ENCODE results near the gene HTRA3. TPM values are rescaled to one million over a fixed set of nuclear protein-coding genes. Genes with fewer than 3 reads are reported as not detected.

HTRA3 gene
- polyA plus RNA-seq, 1 donor: 15.5 TPM

DNA sequence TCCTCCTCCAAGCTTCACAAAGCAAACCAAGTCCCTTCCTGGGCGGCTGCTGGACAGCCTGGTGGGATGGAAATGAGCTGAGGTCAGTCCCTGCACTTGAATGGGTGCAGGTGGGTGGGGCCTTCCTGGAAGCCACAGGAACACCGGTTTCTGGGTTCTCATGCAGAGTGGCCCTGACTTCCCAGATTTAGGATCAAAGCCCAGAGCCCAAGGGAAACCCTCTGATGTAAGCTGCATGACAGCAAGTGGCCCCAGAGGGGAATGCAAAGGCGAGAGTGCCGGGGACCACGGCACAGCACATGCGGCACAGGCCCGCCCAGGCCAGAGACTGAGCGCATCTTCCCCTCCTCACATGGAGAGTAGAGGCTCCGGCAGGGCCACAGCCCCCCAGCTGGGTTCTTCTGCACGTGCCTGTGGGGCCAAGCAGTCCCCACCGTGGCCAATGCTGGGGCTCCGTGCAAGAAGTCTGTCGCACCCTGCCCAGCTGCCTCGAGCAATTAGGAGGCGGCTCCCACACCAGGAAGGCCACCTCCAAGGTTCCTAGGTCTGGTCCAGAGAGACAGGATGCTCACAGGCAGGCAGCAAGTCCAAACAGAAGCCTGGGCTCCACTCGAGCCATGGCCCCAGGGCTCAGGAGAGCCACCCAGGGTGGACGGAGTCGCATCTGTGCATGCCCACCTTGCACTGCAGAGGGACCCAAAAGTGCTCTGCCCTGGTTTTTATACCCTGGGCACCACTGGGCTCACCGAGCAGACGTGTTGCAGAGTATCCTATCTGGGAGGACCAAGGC is 83.0 kb downstream of the HTRA3 start:
- no peaks in the 10 kb centered on the region for H3K9me3 ChIP-seq (ENCODE audit: control insufficient read depth, low read depth, low read length)
- no peak for DNase-seq
- no peak overlapping the region for H3K4me3 ChIP-seq (ENCODE audit: low read length)
- H3K4me1 ChIP-seq (ENCODE audit: control insufficient read depth, insufficient read depth, low read length): peaks cover 6% of the 10 kb centered on the region
- H3K27me3 ChIP-seq (ENCODE audit: control insufficient read depth, insufficient read depth, low read length): peaks cover 4% of the 10 kb centered on the region
- no CpG with 5 or more reads among the region's 20 CpGs for WGBS (ENCODE audit: insufficient coverage, low lambda C conversion rate)
- no peak overlapping the region for H3K27ac ChIP-seq (ENCODE audit: low read length)
- H3K36me3 ChIP-seq (ENCODE audit: control insufficient read depth, insufficient read depth, low read length): no peaks in the 10 kb centered on the region

DNA sequence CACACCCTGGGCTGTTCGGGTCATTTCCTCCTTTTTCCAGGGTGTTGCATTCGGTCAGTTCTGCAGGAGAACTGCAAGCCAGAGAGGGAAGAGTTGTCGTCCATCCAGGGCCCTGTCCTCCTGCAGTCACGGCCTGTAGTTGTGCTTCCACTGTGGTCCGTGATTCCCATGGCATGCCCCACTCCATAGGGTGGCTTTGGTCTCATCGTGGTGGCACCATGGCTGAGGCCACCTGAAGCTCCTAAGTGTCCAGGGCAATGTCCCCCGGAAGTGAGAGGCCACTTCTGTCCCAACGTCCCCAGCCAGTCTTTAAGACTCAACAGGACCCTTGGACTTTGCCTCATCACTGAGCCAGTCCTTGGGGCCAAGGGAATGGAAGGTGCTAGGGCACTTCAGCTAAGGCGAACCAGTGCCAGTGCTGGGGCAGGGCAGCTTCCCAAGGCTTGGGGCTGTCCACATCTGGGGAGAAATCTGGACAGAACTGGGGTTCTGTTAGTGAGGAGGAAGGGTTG is 83.7 kb downstream of the HTRA3 start:
- no peak overlapping the region for H3K4me3 ChIP-seq (ENCODE audit: low read length)
- DNase-seq: no peak
- H3K27ac ChIP-seq (ENCODE audit: low read length): no peak overlapping the region
- no peaks in the 10 kb centered on the region for H3K9me3 ChIP-seq (ENCODE audit: control insufficient read depth, low read depth, low read length)
- no CpG with 5 or more reads among the region's 9 CpGs for WGBS (ENCODE audit: insufficient coverage, low lambda C conversion rate)
- peaks cover 6% of the 10 kb centered on the region for H3K4me1 ChIP-seq (ENCODE audit: control insufficient read depth, insufficient read depth, low read length)
- peaks cover 4% of the 10 kb centered on the region for H3K27me3 ChIP-seq (ENCODE audit: control insufficient read depth, insufficient read depth, low read length)
- no peaks in the 10 kb centered on the region for H3K36me3 ChIP-seq (ENCODE audit: control insufficient read depth, insufficient read depth, low read length)

DNA sequence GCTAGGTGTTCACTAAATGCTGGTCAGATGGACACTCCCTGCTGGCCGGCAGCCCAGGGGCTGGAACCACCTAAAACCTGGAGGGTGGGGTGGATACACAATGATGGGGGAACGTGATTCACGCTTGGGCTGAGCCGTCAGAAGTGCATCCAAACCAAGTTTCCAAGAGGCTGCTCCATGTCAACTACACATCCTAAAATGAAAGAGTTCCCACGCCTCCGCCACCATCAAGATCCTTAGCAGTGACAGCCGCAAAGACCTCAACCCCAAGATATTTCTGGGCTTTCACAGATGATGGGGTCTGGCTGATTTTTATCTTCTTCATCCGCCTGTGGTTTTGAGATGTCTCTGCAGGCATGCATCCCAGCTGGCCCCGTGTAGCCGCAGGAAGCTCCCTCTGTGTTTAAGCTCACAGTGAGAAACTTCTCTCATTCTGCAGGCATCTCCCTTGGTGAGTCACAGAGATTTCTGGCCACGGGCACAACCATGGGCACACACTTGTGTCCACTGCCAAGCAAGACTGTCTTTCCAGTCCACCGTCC is 84.4 kb downstream of the HTRA3 start:
- Histone ChIP-seq H3K9me3 (ENCODE audit: control insufficient read depth, low read depth, low read length) (no peaks in the 10 kb centered on the region), H3K27ac (ENCODE audit: low read length) (no peak overlapping the region), H3K36me3 (ENCODE audit: control insufficient read depth, insufficient read depth, low read length) (no peaks in the 10 kb centered on the region), H3K27me3 (ENCODE audit: control insufficient read depth, insufficient read depth, low read length) (peaks cover 4% of the 10 kb centered on the region), H3K4me1 (ENCODE audit: control insufficient read depth, insufficient read depth, low read length) (peaks cover 6% of the 10 kb centered on the region), H3K4me3 (ENCODE audit: low read length) (no peak overlapping the region)
- DNase-seq: no peak
- no CpG with 5 or more reads among the region's 12 CpGs for WGBS (ENCODE audit: insufficient coverage, low lambda C conversion rate)

DNA sequence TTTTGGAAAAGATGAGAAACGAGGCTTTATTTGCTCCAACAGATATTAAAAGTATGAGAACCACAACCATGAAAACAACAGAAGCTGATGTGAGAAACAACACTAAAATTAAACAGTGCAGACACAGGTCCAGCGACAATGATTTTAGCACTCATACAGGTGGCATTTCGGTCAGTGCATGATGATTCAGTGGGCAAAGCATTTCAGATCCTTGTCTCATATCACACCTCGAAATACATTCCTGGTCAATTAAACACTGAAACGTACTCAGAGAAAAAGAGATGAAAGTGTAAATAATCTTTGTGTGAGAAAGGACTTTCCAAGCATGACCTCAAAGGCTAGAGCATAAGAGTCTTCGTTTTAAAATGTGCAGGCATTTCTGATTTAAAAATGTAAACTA is 85.8 kb downstream of the HTRA3 start:
- Histone ChIP-seq H3K36me3 (ENCODE audit: control insufficient read depth, insufficient read depth, low read length) (no peaks in the 10 kb centered on the region), H3K27ac (ENCODE audit: low read length) (no peak overlapping the region)
- 75% methylated on average over 1 of the region's 6 CpGs for WGBS (ENCODE audit: insufficient coverage, low lambda C conversion rate)

DNA sequence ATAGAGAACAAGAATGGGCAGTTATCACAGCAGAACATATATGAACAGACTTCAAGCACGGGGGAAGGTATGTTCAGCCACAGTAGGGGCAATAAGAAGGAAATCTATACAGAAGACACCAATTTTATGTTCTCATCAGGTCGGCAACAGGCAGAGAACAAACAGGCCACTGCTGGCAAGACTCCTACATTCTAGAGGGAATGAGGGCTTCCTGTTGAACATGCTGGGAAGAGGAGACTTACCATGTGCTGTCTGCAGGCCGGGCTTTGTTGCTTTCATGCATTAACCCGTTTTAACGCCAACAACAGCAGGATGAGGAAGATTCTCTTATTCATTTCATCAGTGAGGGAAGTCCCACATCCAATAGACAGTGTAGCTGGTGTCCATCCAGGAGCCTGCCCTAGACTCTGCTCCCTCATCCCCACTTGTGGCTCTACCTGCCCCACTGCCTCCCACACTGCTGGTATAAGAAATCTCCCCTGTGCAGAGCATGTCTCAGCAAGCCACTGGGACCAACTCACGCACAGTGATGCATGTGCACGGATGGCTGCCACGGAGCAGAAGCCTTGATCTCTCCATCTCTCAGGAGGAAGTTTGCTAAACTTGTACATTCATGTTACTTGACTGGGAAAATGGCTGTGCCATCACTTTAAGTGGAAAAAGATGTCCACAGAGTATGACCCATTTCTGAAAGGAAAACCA is 86.5 kb downstream of the HTRA3 start:
- H3K4me1 ChIP-seq (ENCODE audit: control insufficient read depth, insufficient read depth, low read length): peaks cover 6% of the 10 kb centered on the region
- no peak for DNase-seq
- H3K36me3 ChIP-seq (ENCODE audit: control insufficient read depth, insufficient read depth, low read length): no peaks in the 10 kb centered on the region
- H3K4me3 ChIP-seq (ENCODE audit: low read length): no peak overlapping the region
- H3K9me3 ChIP-seq (ENCODE audit: control insufficient read depth, low read depth, low read length): no peaks in the 10 kb centered on the region
- no peak overlapping the region for H3K27ac ChIP-seq (ENCODE audit: low read length)
- WGBS (ENCODE audit: insufficient coverage, low lambda C conversion rate): 83% methylated on average over 1 of the region's 8 CpGs
- H3K27me3 ChIP-seq (ENCODE audit: control insufficient read depth, insufficient read depth, low read length): peaks cover 4% of the 10 kb centered on the region

More for the DNA sequence above, 85.8 kb downstream of the HTRA3 start:
- Histone ChIP-seq H3K4me1 (ENCODE audit: control insufficient read depth, insufficient read depth, low read length) (peaks cover 6% of the 10 kb centered on the region), H3K4me3 (ENCODE audit: low read length) (no peak overlapping the region), H3K27me3 (ENCODE audit: control insufficient read depth, insufficient read depth, low read length) (peaks cover 4% of the 10 kb centered on the region), H3K9me3 (ENCODE audit: control insufficient read depth, low read depth, low read length) (no peaks in the 10 kb centered on the region)
- no peak for DNase-seq

Other genes starting within 250 kb of the HTRA3 start
- gene ABLIM2, start 110.9 kb upstream of the HTRA3 start, polyA plus RNA-seq: 5.9 TPM
- 21.1 TPM for gene SH3TC1, start 70.5 kb upstream of the HTRA3 start, polyA plus RNA-seq
- 19.7 TPM for gene ACOX3, start 171.0 kb downstream of the HTRA3 start, polyA plus RNA-seq
- 13.1 TPM for gene TRMT44, start 171.0 kb downstream of the HTRA3 start, polyA plus RNA-seq